ENCODE results near the gene EFEMP2.

EFEMP2 gene

GRCh38 chr11:65897020-65897471 lies 24.4 kb upstream of the EFEMP2 start:
- no peak overlapping the region for H3K14ac ChIP-seq (ENCODE audit: low read length)
- no peak overlapping the region for H3K4me2 ChIP-seq (ENCODE audit: insufficient read depth, low read length, poor library complexity, severe bottlenecking)
- H2BK12ac ChIP-seq (ENCODE audit: low read length) = no peak overlapping the region
- no peak overlapping the region for H3K4ac ChIP-seq (ENCODE audit: low read length)
- no peak overlapping the region for H2BK5ac ChIP-seq (ENCODE audit: low read length)
- H3K9ac ChIP-seq (ENCODE audit: low read depth, low read length, poor library complexity) = no peak overlapping the region
- no peak overlapping the region for H3K18ac ChIP-seq (ENCODE audit: low read length)
- no peak overlapping the region for H3K23ac ChIP-seq (ENCODE audit: low read depth, low read length, poor library complexity)
- H2BK120ac ChIP-seq (ENCODE audit: low read depth, low read length) = no peak overlapping the region
- no peak overlapping the region for H2AK5ac ChIP-seq (ENCODE audit: low read depth, low read length)
- no CpG with 5 or more reads among the region's 4 CpGs for WGBS, 2 donors (ENCODE audit: extremely low coverage in 2 of 2, insufficient read length in 2 of 2, insufficient replicate concordance in 1 of 2)
- no peak overlapping the region for H3K27ac ChIP-seq (replicated peaks; ENCODE audit: low read length)
- no peak overlapping the region for H2BK15ac ChIP-seq (ENCODE audit: low read length)
- DNase-seq (ENCODE audit: low spot score) = no peak
- H3K36me3 ChIP-seq (replicated peaks in 1 of 2; ENCODE audit: control insufficient read depth in 2 of 2, insufficient read depth in 2 of 2, low read length in 2 of 2) = no peaks in the 10 kb centered on the region
- H3K27me3 ChIP-seq (ENCODE audit: control insufficient read depth in 3 of 3, insufficient read depth in 3 of 3, low read depth in 1 of 3, low read length in 3 of 3) = peaks cover 20 to 42% (median 21%) of the 10 kb centered on the region in 3 experiments
- no peak overlapping the region for H4K8ac ChIP-seq (ENCODE audit: low read depth, low read length)
- no peak overlapping the region for H3K4me3 ChIP-seq (ENCODE audit: low read length in 2 of 2)
- no peak overlapping the region for H4K91ac ChIP-seq (ENCODE audit: low read depth, low read length, poor library complexity)
- no peak overlapping the region for H2AFZ ChIP-seq (ENCODE audit: low read length)
- no peaks in the 10 kb centered on the region for H3K79me1 ChIP-seq (ENCODE audit: low read depth, low read length)
- peaks cover 9% of the 10 kb centered on the region in 2 donors for H3K4me1 ChIP-seq (ENCODE audit: control insufficient read depth in 2 of 2, insufficient read depth in 1 of 2, low read depth in 1 of 2, low read length in 2 of 2)
- H3K9me3 ChIP-seq (replicated peaks in 1 of 2; ENCODE audit: control insufficient read depth in 2 of 2, insufficient read depth in 1 of 2, low read depth in 1 of 2, low read length in 2 of 2) = peaks cover 0 to 2% of the 10 kb centered on the region in 2 donors

GRCh38 chr11:65896034-65896999 lies 23.7 kb upstream of the EFEMP2 start:
- H3K23ac ChIP-seq (ENCODE audit: low read depth, low read length, poor library complexity) = no peak overlapping the region
- H3K4me2 ChIP-seq (ENCODE audit: insufficient read depth, low read length, poor library complexity, severe bottlenecking) = no peak overlapping the region
- peaks cover 0 to 2% of the 10 kb centered on the region in 2 donors for H3K9me3 ChIP-seq (replicated peaks in 1 of 2; ENCODE audit: control insufficient read depth in 2 of 2, insufficient read depth in 1 of 2, low read depth in 1 of 2, low read length in 2 of 2)
- H4K91ac ChIP-seq (ENCODE audit: low read depth, low read length, poor library complexity) = no peak overlapping the region
- H3K9ac ChIP-seq (ENCODE audit: low read depth, low read length, poor library complexity) = no peak overlapping the region
- H3K4ac ChIP-seq (ENCODE audit: low read length) = no peak overlapping the region
- H2AFZ ChIP-seq (ENCODE audit: low read length) = no peak overlapping the region
- no peak overlapping the region for H4K8ac ChIP-seq (ENCODE audit: low read depth, low read length)
- H3K14ac ChIP-seq (ENCODE audit: low read length) = no peak overlapping the region
- no peak overlapping the region for H3K4me3 ChIP-seq (ENCODE audit: low read length in 2 of 2)
- no peak for DNase-seq (ENCODE audit: low spot score)
- peaks cover 18 to 36% (median 21%) of the 10 kb centered on the region in 3 experiments for H3K27me3 ChIP-seq (ENCODE audit: control insufficient read depth in 3 of 3, insufficient read depth in 3 of 3, low read depth in 1 of 3, low read length in 3 of 3)
- H2BK12ac ChIP-seq (ENCODE audit: low read length) = no peak overlapping the region
- no peaks in the 10 kb centered on the region for H3K79me1 ChIP-seq (ENCODE audit: low read depth, low read length)
- H3K4me1 ChIP-seq (ENCODE audit: control insufficient read depth in 2 of 2, insufficient read depth in 1 of 2, low read depth in 1 of 2, low read length in 2 of 2) = peaks cover 14 to 15% of the 10 kb centered on the region in 2 donors
- H2AK5ac ChIP-seq (ENCODE audit: low read depth, low read length) = peak overlapping the region; percentile 51
- no peak overlapping the region for H2BK15ac ChIP-seq (ENCODE audit: low read length)
- no peak overlapping the region for H3K18ac ChIP-seq (ENCODE audit: low read length)
- no peaks in the 10 kb centered on the region for H3K36me3 ChIP-seq (replicated peaks in 1 of 2; ENCODE audit: control insufficient read depth in 2 of 2, insufficient read depth in 2 of 2, low read length in 2 of 2)
- H2BK120ac ChIP-seq (ENCODE audit: low read depth, low read length) = no peak overlapping the region
- no CpG with 5 or more reads among the region's 14 CpGs for WGBS, 2 donors (ENCODE audit: extremely low coverage in 2 of 2, insufficient read length in 2 of 2, insufficient replicate concordance in 1 of 2)
- H2BK5ac ChIP-seq (ENCODE audit: low read length) = no peak overlapping the region
- no peak overlapping the region for H3K27ac ChIP-seq (replicated peaks; ENCODE audit: low read length)

GRCh38 chr11:65895482-65895981 lies 22.9 kb upstream of the EFEMP2 start:
- Histone ChIP-seq H4K91ac (ENCODE audit: low read depth, low read length, poor library complexity) (no peak overlapping the region), H3K4me2 (ENCODE audit: insufficient read depth, low read length, poor library complexity, severe bottlenecking) (no peak overlapping the region)
- WGBS, 2 donors (ENCODE audit: extremely low coverage in 2 of 2, insufficient read length in 2 of 2, insufficient replicate concordance in 1 of 2) = no CpG with 5 or more reads among the region's 5 CpGs

GRCh38 chr11:65894034-65894591 lies 21.5 kb upstream of the EFEMP2 start:
- H3K36me3 ChIP-seq (replicated peaks in 1 of 2; ENCODE audit: control insufficient read depth in 2 of 2, insufficient read depth in 2 of 2, low read length in 2 of 2) = no peaks in the 10 kb centered on the region
- H3K4me1 ChIP-seq (ENCODE audit: control insufficient read depth in 2 of 2, insufficient read depth in 1 of 2, low read depth in 1 of 2, low read length in 2 of 2) = peaks cover 16 to 20% of the 10 kb centered on the region in 2 donors
- no peak overlapping the region for H3K4ac ChIP-seq (ENCODE audit: low read length)
- WGBS, 2 donors (ENCODE audit: extremely low coverage in 2 of 2, insufficient read length in 2 of 2, insufficient replicate concordance in 1 of 2) = no CpG with 5 or more reads among the region's 16 CpGs
- no peak overlapping the region for H2BK5ac ChIP-seq (ENCODE audit: low read length)
- no peak overlapping the region for H4K91ac ChIP-seq (ENCODE audit: low read depth, low read length, poor library complexity)
- H2BK120ac ChIP-seq (ENCODE audit: low read depth, low read length) = no peak overlapping the region
- no peaks in the 10 kb centered on the region for H3K9me3 ChIP-seq (replicated peaks in 1 of 2; ENCODE audit: control insufficient read depth in 2 of 2, insufficient read depth in 1 of 2, low read depth in 1 of 2, low read length in 2 of 2)
- no peak overlapping the region for H3K18ac ChIP-seq (ENCODE audit: low read length)
- no peak overlapping the region for H3K4me2 ChIP-seq (ENCODE audit: insufficient read depth, low read length, poor library complexity, severe bottlenecking)
- no peak overlapping the region for H4K8ac ChIP-seq (ENCODE audit: low read depth, low read length)
- no peak overlapping the region for H3K23ac ChIP-seq (ENCODE audit: low read depth, low read length, poor library complexity)
- H2BK15ac ChIP-seq (ENCODE audit: low read length) = no peak overlapping the region
- no peaks in the 10 kb centered on the region for H3K79me1 ChIP-seq (ENCODE audit: low read depth, low read length)
- H2BK12ac ChIP-seq (ENCODE audit: low read length) = no peak overlapping the region
- H3K14ac ChIP-seq (ENCODE audit: low read length) = no peak overlapping the region
- no peak overlapping the region for H3K9ac ChIP-seq (ENCODE audit: low read depth, low read length, poor library complexity)
- peaks cover 2 to 25% (median 2%) of the 10 kb centered on the region in 3 experiments for H3K27me3 ChIP-seq (ENCODE audit: control insufficient read depth in 3 of 3, insufficient read depth in 3 of 3, low read depth in 1 of 3, low read length in 3 of 3)
- H3K27ac ChIP-seq (replicated peaks; ENCODE audit: low read length) = no peak overlapping the region
- no peak for DNase-seq (ENCODE audit: low spot score)
- no peak overlapping the region for H2AFZ ChIP-seq (ENCODE audit: low read length)
- H3K4me3 ChIP-seq (ENCODE audit: low read length in 2 of 2) = no peak overlapping the region
- H2AK5ac ChIP-seq (ENCODE audit: low read depth, low read length) = no peak overlapping the region

More at GRCh38 chr11:65895482-65895981, 22.9 kb upstream of the EFEMP2 start:
- no peaks in the 10 kb centered on the region for H3K36me3 ChIP-seq (replicated peaks in 1 of 2; ENCODE audit: control insufficient read depth in 2 of 2, insufficient read depth in 2 of 2, low read length in 2 of 2)
- H3K4ac ChIP-seq (ENCODE audit: low read length) = no peak overlapping the region
- no peak overlapping the region for H3K4me3 ChIP-seq (ENCODE audit: low read length in 2 of 2)
- H2BK12ac ChIP-seq (ENCODE audit: low read length) = no peak overlapping the region
- H3K9me3 ChIP-seq (replicated peaks in 1 of 2; ENCODE audit: control insufficient read depth in 2 of 2, insufficient read depth in 1 of 2, low read depth in 1 of 2, low read length in 2 of 2) = peaks cover 0 to 2% of the 10 kb centered on the region in 2 donors
- H3K14ac ChIP-seq (ENCODE audit: low read length) = no peak overlapping the region
- peak overlapping the region; percentile 18 for H2AK5ac ChIP-seq (ENCODE audit: low read depth, low read length)
- H2AFZ ChIP-seq (ENCODE audit: low read length) = no peak overlapping the region
- H3K27ac ChIP-seq (replicated peaks; ENCODE audit: low read length) = no peak overlapping the region
- no peak overlapping the region for H2BK5ac ChIP-seq (ENCODE audit: low read length)
- H4K8ac ChIP-seq (ENCODE audit: low read depth, low read length) = no peak overlapping the region
- no peaks in the 10 kb centered on the region for H3K79me1 ChIP-seq (ENCODE audit: low read depth, low read length)
- peaks cover 12 to 29% (median 14%) of the 10 kb centered on the region in 3 experiments for H3K27me3 ChIP-seq (ENCODE audit: control insufficient read depth in 3 of 3, insufficient read depth in 3 of 3, low read depth in 1 of 3, low read length in 3 of 3)
- H3K18ac ChIP-seq (ENCODE audit: low read length) = no peak overlapping the region
- H2BK15ac ChIP-seq (ENCODE audit: low read length) = no peak overlapping the region
- H3K4me1 ChIP-seq (ENCODE audit: control insufficient read depth in 2 of 2, insufficient read depth in 1 of 2, low read depth in 1 of 2, low read length in 2 of 2) = peaks cover 14 to 15% of the 10 kb centered on the region in 2 donors
- no peak overlapping the region for H3K23ac ChIP-seq (ENCODE audit: low read depth, low read length, poor library complexity)
- no peak overlapping the region for H2BK120ac ChIP-seq (ENCODE audit: low read depth, low read length)
- H3K9ac ChIP-seq (ENCODE audit: low read depth, low read length, poor library complexity) = no peak overlapping the region
- no peak for DNase-seq (ENCODE audit: low spot score)

Measured in neuronal stem cell (in vitro differentiated cells).